ENCODE data around the gene SPAG16.

DNA sequence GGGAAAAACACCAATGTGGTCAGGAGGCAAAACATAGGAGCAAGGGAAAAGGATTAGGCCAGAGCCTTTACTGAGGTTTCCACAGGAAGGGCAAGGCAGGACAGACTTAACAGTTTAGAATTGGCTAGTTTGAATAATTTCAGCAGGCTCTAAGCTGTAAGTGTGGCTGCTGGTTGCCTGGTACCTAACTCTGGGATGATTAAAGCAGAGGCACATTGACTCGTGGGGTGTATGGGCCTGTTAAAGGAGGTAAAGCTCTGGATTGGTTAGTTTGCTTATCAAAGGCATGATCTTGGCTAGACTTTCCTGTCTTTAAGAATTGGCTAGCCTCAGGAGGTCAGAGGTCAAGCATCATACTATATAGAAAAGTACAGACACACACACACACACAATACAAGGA lies 132.6 kb downstream of the SPAG16 start:
- TF ChIP-seq, protein P1, sequence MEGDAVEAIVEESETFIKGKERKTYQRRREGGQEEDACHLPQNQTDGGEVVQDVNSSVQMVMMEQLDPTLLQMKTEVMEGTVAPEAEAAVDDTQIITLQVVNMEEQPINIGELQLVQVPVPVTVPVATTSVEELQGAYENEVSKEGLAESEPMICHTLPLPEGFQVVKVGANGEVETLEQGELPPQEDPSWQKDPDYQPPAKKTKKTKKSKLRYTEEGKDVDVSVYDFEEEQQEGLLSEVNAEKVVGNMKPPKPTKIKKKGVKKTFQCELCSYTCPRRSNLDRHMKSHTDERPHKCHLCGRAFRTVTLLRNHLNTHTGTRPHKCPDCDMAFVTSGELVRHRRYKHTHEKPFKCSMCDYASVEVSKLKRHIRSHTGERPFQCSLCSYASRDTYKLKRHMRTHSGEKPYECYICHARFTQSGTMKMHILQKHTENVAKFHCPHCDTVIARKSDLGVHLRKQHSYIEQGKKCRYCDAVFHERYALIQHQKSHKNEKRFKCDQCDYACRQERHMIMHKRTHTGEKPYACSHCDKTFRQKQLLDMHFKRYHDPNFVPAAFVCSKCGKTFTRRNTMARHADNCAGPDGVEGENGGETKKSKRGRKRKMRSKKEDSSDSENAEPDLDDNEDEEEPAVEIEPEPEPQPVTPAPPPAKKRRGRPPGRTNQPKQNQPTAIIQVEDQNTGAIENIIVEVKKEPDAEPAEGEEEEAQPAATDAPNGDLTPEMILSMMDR (IDR thresholded peaks at IDR 0.05), result no peak
- TF ChIP-seq POLR2AphosphoS5 (IDR thresholded peaks at IDR 0.05), result no peak
- no peak for TF ChIP-seq POLR2A (IDR thresholded peaks at IDR 0.05)

Data from breast epithelium (tissue), 3 donors.